Measurements from ENCODE around the gene APOA4.
"Not testable (repeated sequence)": the region's sequence is repeated elsewhere in the genome, so short reads cannot be mapped to it uniquely, and the experiment has no call there.

The APOA4 gene

GRCh38 chr11:116847612-116848011, 24.5 kb upstream of the APOA4 start:
- no peak for DNase-seq

DNA sequence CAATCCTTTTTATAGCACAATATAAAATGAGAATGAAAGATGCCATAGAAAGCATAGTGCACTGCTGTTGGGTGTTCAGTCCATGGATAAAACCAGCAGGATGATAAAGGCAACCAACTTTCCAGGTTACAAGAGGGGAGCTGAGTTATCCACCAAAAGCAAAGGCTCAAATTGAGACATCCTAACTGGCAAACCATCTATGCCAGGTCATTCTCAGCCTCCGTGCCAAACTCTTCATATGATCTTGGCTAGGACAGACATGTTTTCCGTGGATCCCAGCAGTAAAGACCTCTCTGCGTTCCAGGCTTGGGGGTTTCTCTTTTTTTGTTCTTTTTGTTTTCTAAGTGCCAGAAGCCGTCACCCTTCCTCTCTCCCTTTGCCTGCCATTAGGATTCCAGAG, 21.6 kb upstream of the APOA4 start:
- DNase-seq, result no peak

DNA sequence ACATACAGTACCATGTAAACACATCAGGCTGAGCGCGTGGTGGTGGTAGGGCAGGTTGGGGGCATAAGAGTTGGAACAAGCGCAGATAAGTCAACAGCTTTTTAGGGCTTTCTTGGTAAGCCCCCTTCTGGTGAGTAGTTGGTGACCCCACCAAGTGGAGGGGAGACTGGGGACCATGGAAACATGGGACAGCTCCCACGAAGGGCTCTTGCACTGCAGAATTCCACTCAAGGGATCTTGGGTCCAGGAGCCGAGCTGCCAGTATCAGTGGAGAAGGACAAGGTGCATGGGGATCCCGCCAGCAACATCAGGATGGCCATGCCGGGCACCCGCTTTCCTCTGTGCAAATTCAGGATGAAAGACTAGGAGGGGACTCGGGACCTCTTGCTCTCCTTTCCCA, 20.6 kb upstream of the APOA4 start:
- no peak for DNase-seq

DNA sequence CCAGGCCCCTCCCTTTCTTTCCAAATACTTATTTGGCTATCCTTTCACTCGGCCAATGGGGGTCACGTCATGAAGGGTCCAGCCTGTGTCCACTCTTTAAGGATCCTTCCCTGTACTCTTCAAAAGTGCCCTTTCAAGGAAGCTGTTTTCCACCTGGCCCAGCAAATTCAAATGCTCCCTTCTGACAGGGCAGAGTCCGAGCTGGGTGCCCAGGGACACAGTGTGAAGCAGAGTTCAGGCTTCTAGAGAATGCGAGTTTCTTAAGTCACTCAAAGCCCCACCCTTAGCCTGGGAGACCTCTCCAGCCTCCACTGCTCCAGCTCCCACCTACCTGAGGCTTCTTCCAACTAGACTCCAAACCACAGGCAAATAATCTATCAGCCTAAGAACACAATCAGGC, 19.8 kb upstream of the APOA4 start:
- DNase-seq, result no peak

DNA sequence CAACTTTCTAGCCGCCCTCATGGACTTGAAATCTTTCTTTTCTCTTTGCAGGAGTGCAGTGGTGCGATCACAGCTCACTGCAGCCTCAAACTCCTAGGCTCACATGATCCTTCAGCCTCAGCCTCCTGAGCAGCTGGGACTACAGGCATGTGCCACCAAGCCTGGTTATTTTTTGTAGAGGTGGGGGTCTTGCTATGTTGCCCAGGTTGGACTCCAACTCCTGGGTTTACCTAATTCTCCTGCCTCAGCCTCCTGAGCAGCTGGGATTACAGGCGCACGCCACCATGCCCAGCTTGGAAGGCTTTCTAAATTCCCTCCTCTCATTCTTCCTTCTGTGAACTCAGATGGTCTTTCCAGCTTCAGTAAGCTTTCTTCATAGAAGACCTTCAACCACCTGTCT, 19.0 kb upstream of the APOA4 start:
- no peak for DNase-seq

GRCh38 chr11:116840746-116841296, 17.7 kb upstream of the APOA4 start:
- no peak for DNase-seq

DNA sequence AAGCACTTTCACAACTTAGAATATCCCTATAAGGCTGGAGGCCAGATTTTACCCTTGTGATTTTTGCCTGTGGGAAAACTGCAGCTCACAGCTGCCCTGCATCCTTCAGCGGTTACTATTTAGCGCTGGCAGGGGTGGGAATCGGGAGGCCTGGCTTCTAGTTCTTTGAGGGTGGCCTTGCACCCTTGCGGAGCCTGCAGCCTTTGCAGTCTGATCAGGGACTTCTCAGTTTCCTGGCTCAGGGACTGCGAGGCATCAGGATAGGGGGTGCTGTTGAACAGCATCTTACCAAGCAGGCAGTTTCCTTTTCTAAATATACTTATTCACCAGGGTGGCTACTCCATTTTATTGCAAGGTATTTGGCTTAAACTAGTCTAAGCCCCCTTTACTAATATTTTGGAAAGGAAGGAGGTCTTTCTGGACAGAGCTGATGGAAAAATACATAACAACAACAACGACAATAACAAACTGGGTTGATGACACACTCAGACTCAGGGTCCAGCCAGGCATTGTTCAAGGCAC, 17.2 kb upstream of the APOA4 start:
- no peak for DNase-seq

GRCh38 chr11:116838321-116839084, 15.4 kb upstream of the APOA4 start:
- no peak for DNase-seq

DNA sequence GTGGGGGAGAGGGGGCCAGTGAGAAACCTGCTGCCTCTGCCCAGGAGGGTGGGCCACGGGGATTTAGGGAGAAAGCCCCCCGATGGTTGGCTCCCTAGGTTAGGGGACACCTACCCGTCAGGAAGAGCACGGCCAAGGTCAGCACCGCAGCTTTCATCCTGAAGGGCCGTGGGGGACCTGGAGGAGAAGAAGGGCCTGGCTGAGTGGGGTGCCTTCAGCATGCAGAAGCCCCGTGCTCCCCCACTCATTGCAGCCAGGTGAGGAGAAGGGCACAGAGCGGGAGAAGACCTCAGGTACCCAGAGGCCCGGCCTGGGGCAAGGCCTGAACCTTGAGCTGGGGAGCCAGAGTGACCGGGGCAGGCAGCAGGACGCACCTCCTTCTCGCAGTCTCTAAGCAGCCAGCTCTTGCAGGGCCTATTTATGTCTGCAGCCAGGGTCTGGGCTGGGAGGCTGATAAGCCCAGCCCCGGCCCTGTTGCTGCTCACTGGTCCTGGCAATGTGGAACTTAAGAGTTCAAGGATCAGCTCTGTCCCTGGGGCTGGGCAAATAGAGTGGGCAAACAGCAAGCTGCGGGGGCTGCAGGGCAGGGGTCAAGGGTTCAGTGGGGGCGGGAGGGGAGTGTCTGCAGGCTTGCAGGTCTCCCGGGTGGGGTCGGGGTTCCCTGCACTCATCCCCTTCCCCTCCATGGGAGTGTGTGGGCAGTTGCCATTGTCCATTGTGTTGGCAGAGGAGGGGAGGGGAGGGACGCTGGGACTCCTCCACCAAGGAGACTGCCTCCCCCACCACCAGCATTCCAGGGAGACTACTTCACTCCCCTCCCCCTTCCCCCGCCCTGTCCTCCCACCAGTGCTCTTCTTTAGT, 14.4 kb upstream of the APOA4 start, which contains the start of gene APOA1:
Gene APOA1 (minus strand): TSS at position 392 of the 861 bp plus-strand sequence. CDS start 235 bp downstream, at position 157.
- no peak for DNase-seq

- DNase-seq, result no peak
Measured at GRCh38 chr11:116836632-116836991, 13.5 kb upstream of the APOA4 start.

GRCh38 chr11:116835791-116836631, 12.9 kb upstream of the APOA4 start:
- peak; percentile 3 for DNase-seq

- DNase-seq, result no peak
Measured at GRCh38 chr11:116835042-116835772, 12.1 kb upstream of the APOA4 start.

- not testable (repeated sequence) for DNase-seq
Measured at GRCh38 chr11:116834535-116835041, 11.5 kb upstream of the APOA4 start.

DNA sequence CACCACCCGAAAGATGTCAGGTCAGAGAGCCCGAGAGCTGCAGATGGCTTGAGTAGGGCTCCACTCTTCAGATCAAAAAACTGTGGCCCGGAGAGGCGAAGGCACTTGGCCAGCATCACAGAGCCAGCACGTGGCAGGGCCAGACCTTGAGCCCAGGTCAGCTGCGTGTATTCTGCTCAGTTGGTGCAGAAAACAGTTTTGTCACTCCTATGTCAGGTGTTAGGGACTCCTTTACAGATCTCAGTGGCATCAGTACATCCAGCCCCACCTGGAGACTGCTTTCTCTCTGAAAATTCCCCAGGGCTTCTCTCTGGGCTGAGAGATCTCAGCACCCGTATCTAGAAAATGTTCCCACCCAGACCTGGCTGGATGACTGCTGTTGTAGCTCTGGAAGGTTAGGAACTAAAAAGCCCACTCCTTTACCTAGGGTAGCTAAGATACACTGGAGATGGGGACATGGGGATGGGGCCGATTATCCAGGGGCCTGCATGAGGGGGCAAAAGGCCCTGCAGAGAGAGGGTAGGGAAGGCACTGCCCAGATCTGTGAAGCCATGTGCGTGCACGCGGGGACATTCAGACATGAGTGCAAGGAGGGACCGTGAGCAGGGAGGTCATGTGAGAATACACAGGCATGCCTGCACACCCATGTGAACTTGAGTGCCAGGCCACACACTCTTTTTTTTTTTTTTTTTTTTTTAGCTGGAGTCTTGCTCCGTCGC, 10.9 kb upstream of the APOA4 start:
- no peak for DNase-seq

DNA sequence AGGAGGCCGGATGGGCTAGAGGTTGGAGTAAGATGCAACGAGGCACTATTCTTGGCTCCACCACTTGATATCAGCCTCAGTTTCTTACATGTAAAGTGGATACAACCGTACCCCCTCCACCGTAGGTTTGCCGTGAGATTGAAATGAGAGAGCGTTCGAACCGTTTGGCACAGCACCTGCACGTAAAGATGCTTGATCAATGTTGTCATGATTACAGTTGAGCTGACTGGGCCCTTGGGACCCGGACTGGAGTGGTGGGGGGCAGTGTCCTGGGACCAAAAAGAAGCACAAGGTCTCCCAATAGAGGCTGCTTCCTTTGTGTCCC, 10.3 kb upstream of the APOA4 start:
- DNase-seq, result no peak

DNA sequence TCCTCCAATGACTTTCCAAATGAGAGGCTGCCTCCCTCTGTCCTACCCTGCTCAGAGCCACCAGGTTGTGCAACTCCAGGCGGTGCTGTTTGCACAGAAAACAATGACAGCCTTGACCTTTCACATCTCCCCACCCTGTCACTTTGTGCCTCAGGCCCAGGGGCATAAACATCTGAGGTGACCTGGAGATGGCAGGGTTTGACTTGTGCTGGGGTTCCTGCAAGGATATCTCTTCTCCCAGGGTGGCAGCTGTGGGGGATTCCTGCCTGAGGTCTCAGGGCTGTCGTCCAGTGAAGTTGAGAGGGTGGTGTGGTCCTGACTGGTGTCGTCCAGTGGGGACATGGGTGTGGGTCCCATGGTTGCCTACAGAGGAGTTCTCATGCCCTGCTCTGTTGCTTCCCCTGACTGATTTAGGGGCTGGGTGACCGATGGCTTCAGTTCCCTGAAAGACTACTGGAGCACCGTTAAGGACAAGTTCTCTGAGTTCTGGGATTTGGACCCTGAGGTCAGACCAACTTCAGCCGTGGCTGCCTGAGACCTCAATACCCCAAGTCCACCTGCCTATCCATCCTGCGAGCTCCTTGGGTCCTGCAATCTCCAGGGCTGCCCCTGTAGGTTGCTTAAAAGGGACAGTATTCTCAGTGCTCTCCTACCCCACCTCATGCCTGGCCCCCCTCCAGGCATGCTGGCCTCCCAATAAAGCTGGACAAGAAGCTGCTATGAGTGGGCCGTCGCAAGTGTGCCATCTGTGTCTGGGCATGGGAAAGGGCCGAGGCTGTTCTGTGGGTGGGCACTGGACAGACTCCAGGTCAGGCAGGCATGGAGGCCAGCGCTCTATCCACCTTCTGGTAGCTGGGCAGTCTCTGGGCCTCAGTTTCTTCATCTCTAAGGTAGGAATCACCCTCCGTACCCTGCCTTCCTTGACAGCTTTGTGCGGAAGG, 9.5 kb upstream of the APOA4 start:
- DNase-seq, result no peak

- no peak for DNase-seq
Measured at GRCh38 chr11:116831790-116832349, 8.8 kb upstream of the APOA4 start.

GRCh38 chr11:116830184-116830912, 7.2 kb upstream of the APOA4 start:
- DNase-seq, result no peak
